ENCODE measurements around the gene RPUSD1. TPM values are rescaled to one million over a fixed set of nuclear protein-coding genes. Genes with fewer than 3 reads are reported as not detected.

The RPUSD1 gene
- total RNA-seq, 4 donors from 2014 or later = 13.4 to 25.8 (median 22.1) TPM

GRCh38 chr16:736936-737481 is 51.2 kb downstream of the RPUSD1 start:
- 100% methylated on average over 4 of the region's 29 CpGs; no CpG with 5 or more reads in 1 of the 2 donors for WGBS, 2 donors (ENCODE audit: low coverage in 1 of 2)
- TF ChIP-seq POLR2AphosphoS5 (IDR thresholded peaks at IDR 0.05) = no peak
- no peak for TF ChIP-seq POLR2A (IDR thresholded peaks at IDR 0.05)
- TF ChIP-seq EP300 (IDR thresholded peaks at IDR 0.05) = no peak
- TF ChIP-seq, protein P1, sequence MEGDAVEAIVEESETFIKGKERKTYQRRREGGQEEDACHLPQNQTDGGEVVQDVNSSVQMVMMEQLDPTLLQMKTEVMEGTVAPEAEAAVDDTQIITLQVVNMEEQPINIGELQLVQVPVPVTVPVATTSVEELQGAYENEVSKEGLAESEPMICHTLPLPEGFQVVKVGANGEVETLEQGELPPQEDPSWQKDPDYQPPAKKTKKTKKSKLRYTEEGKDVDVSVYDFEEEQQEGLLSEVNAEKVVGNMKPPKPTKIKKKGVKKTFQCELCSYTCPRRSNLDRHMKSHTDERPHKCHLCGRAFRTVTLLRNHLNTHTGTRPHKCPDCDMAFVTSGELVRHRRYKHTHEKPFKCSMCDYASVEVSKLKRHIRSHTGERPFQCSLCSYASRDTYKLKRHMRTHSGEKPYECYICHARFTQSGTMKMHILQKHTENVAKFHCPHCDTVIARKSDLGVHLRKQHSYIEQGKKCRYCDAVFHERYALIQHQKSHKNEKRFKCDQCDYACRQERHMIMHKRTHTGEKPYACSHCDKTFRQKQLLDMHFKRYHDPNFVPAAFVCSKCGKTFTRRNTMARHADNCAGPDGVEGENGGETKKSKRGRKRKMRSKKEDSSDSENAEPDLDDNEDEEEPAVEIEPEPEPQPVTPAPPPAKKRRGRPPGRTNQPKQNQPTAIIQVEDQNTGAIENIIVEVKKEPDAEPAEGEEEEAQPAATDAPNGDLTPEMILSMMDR (IDR thresholded peaks at IDR 0.05) = no peak
- H3K4me1 ChIP-seq = peaks cover 0 to 21% (median 14%) of the 10 kb centered on the region in 3 donors
- H3K4me3 ChIP-seq = no peak overlapping the region
- no peak for ATAC-seq
- H3K27ac ChIP-seq = no peak overlapping the region
- peaks cover 0 to 74% of the 10 kb centered on the region in 2 donors for H3K36me3 ChIP-seq
- H3K9me3 ChIP-seq = no peaks in the 10 kb centered on the region
- H3K27me3 ChIP-seq = peaks cover 3% of the 10 kb centered on the region

- ATAC-seq = no peak
- Histone ChIP-seq H3K36me3 (peaks cover 0 to 84% of the 10 kb centered on the region in 2 donors), H3K27me3 (no peaks in the 10 kb centered on the region), H3K4me3 (no peak overlapping the region), H3K9me3 (no peaks in the 10 kb centered on the region), H3K4me1 (peaks cover 0 to 16% (median 10%) of the 10 kb centered on the region in 3 donors), H3K27ac (no peak overlapping the region)
- no peak for TF ChIP-seq POLR2A (IDR thresholded peaks at IDR 0.05)
- 73 to 90% methylated on average over 8 to 9 of the region's 13 CpGs for WGBS, 2 donors (ENCODE audit: low coverage in 1 of 2)
These were observed 52.2 kb downstream of the RPUSD1 start for GRCh38 chr16:735982-736453.

GRCh38 chr16:734981-735881 is 53.0 kb downstream of the RPUSD1 start:
- 92 to 100% methylated on average over 2 to 5 of the region's 25 CpGs for whole genome bisulfite sequencing, 2 donors (ENCODE audit: low coverage in 1 of 2)
- H3K4me1 ChIP-seq = peaks cover 0 to 12% (median 7%) of the 10 kb centered on the region in 3 donors
- H3K9me3 ChIP-seq = no peaks in the 10 kb centered on the region
- no peak overlapping the region for H3K4me3 ChIP-seq
- H3K27ac ChIP-seq = no peak overlapping the region
- TF ChIP-seq POLR2AphosphoS5 (IDR thresholded peaks at IDR 0.05) = no peak
- TF ChIP-seq, protein P1 (IDR thresholded peaks at IDR 0.05) = no peak
- TF ChIP-seq EP300 (IDR thresholded peaks at IDR 0.05) = no peak
- no peak for TF ChIP-seq POLR2A (IDR thresholded peaks at IDR 0.05)
- no peak for ATAC-seq
- peaks cover 0 to 92% of the 10 kb centered on the region in 2 donors for H3K36me3 ChIP-seq
- H3K27me3 ChIP-seq = no peaks in the 10 kb centered on the region

Small RNAs within 50 kb of the gene (small RNA-seq; reads per million reads assigned to genes)
- gene MIR662 = 0 reads per million in 4 donors

Other genes with a start within 250 kb of the RPUSD1 start
- not detected for gene PRR35, start 228.0 kb downstream of the RPUSD1 start, total RNA-seq
- gene NHLRC4, start 221.4 kb downstream of the RPUSD1 start, total RNA-seq = 1 to 10 TPM in 2 of 4 donors, under 1 TPM in 2; 0.47 to 2.9 (median 0.87) TPM
- gene PIGQ, start 218.4 kb downstream of the RPUSD1 start, total RNA-seq = 10 to 100 TPM; 30.4 to 42.4 (median 36.8) TPM
- gene RAB40C, start 198.3 kb downstream of the RPUSD1 start, total RNA-seq = 10 to 100 TPM; 17.7 to 28.3 (median 22.1) TPM
- gene WFIKKN1, start 157.4 kb downstream of the RPUSD1 start, total RNA-seq = under 1 TPM in 3 of 4 donors, not detected in 1; 0.17 to 0.93 (median 0.35) TPM
- 100 to 1,000 TPM in 3 of 4 donors, 10 to 100 TPM in 1; 94.8 to 146 (median 112) TPM for gene METTL26, start 152.1 kb downstream of the RPUSD1 start, total RNA-seq
- 10 to 100 TPM; 25.4 to 70.0 (median 51.9) TPM for gene MCRIP2, start 146.6 kb downstream of the RPUSD1 start, total RNA-seq
- gene WDR90, start 139.0 kb downstream of the RPUSD1 start, total RNA-seq = 10 to 100 TPM in 3 of 4 donors, 1 to 10 TPM in 1; 8.5 to 21.2 (median 16.8) TPM
- gene RHOT2, start 120.2 kb downstream of the RPUSD1 start, total RNA-seq = 10 to 100 TPM; 50.2 to 64.0 (median 55.0) TPM
- 1 to 10 TPM in 3 of 4 donors, not detected in 1; 1.1 to 1.5 (median 1.3) TPM for gene RHBDL1, start 112.7 kb downstream of the RPUSD1 start, total RNA-seq
- gene STUB1, start 108.0 kb downstream of the RPUSD1 start, total RNA-seq = 100 to 1,000 TPM; 161 to 212 (median 179) TPM
- 100 to 1,000 TPM in 1 of 4 donors, 10 to 100 TPM in 3; 70.2 to 109 (median 90.5) TPM for gene JMJD8, start 104.0 kb downstream of the RPUSD1 start, total RNA-seq
- 10 to 100 TPM in 1 of 4 donors, 1 to 10 TPM in 3; 8.1 to 16.7 (median 9.6) TPM for gene WDR24, start 98.0 kb downstream of the RPUSD1 start, total RNA-seq
- gene FBXL16, start 82.6 kb downstream of the RPUSD1 start, total RNA-seq = 1 to 10 TPM in 1 of 4 donors, under 1 TPM in 3; 0.27 to 1.4 (median 0.35) TPM
- 10 to 100 TPM; 22.6 to 77.7 (median 63.8) TPM for gene METRN, start 73.3 kb downstream of the RPUSD1 start, total RNA-seq
- 10 to 100 TPM; 23.5 to 46.2 (median 31.0) TPM for gene ANTKMT, start 67.2 kb downstream of the RPUSD1 start, total RNA-seq
- under 1 TPM in 1 of 4 donors, not detected in 3; 0.13 TPM for gene CCDC78, start 61.9 kb downstream of the RPUSD1 start, total RNA-seq
- gene HAGHL, start 61.3 kb downstream of the RPUSD1 start, total RNA-seq = 1 to 10 TPM; 1.1 to 4.8 (median 2.8) TPM
- gene CIAO3, start 47.4 kb downstream of the RPUSD1 start, total RNA-seq = 10 to 100 TPM; 18.5 to 46.7 (median 25.6) TPM
- gene MSLN, start 27.6 kb downstream of the RPUSD1 start, total RNA-seq = 1 to 10 TPM in 1 of 4 donors, under 1 TPM in 1, not detected in 2; 0.73 to 7.2 TPM
- 10 to 100 TPM in 2 of 4 donors, 1 to 10 TPM in 2; 4.6 to 10.9 (median 8.3) TPM for gene CHTF18, start 239 bp upstream of the RPUSD1 start, total RNA-seq
- not detected for gene GNG13, start 12.4 kb upstream of the RPUSD1 start, total RNA-seq
- gene LMF1, start 182.6 kb upstream of the RPUSD1 start, total RNA-seq = 10 to 100 TPM; 13.7 to 57.3 (median 20.9) TPM
- gene SOX8, start 193.4 kb upstream of the RPUSD1 start, total RNA-seq = 1 to 10 TPM; 2.0 to 4.5 (median 3.6) TPM

Data from gastroesophageal sphincter (tissue), 4 donors.